IPS DF 4.7 (cell line): ENCODE results near the gene PRKAG2.

Experiments used
- DNase-seq: peaks from one replicate; pipeline ENCODE4 v3.0.0-alpha.2; 2013; ENCODE audit warnings: low spot score; ENCODE audit errors: extremely low read depth

Gene PRKAG2

DNA sequence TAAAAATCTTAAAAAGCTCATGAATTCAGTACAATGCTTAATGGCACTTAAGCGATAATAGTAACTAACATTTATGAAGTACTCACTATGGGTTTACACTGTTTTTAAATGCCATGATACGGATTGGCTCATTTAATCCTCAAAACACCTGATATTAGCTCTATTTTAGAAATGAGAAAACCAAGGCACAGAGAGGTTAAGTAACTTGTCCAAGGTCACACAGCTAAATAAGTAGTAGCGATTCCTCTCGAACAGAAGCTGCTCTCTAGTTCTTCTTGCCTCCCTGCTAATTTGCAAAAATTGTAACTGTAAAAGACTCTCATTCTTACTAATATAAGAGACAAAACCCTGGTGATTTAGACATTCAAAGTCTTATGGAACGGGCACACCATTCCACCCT, 246.6 kb downstream of the PRKAG2 start:
- DNase-seq: no peak

- no peak for DNase-seq
Measured at GRCh38 chr7:151629713-151630272, 247.1 kb downstream of the PRKAG2 start.

DNA sequence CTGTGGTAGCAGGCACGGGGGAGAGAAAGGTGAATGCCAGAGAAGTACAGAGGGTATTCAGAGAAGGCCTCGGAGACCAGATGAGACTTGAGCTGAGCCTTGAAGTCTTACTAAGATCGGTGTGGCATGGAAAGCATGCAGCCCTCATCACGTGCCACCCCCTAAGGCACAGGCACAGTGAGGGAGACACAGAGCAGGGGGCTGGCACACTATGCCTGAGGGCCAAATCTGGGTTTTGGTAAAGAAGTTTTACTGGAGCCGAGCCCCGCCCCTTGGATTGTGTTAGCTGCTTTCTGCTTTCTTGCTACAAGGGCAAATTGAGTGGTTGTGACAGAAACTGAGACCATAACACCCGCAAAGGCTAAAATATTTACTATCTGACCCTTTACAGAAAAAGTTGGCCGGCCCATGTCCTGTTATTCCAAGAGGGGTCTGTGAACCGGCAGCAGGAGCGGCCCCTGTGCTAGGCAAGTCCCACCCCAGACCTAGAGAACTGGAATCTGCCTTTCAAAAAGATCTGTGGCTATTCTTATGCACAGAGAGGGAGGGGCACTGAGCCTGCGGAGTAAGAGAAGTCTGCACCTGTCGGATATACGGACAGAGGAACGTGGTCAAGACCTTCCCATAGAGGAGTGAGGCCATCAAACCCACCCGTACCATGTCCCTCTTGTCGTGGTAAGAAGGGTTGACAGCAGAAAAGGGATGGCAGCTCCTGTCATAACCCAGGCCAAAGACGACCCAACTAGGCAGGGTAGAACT, 247.9 kb downstream of the PRKAG2 start:
- DNase-seq: no peak

DNA sequence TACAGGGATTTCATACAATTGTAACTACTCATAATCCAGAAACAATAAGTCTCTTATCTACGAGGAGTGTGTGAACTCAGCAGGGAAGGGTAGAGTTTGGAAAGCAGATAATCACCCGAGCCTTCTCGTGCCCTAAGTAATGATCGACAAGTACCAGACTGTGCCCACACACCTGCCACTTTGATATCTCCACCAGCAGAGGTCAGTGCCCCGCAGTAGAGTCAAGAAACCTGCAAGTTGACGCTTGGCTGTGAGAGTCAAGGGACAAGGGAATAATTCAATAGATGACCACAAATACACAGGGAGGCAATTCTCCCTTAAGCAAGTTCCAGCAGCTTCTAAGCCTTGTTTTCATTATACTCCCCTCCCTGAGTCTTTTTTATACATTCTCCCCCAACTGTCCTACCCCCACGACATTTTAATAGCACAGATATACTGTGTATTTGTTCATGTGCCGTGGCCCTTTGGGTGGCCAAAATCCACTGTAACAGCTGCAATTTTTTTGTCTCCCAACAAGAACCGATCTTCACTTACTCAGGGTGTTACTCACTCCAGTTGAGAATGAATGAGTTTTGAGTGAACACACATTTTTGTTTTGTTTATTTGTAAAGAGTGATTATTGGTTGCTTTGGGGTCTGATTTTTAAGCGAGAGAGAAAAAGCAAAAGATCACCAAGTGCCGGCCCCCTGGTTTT, 250.3 kb downstream of the PRKAG2 start:
- DNase-seq: no peak

GRCh38 chr7:151625606-151626005, 251.3 kb downstream of the PRKAG2 start:
- no peak for DNase-seq

- no peak for DNase-seq
Measured at GRCh38 chr7:151624246-151624928, 252.5 kb downstream of the PRKAG2 start.

DNA sequence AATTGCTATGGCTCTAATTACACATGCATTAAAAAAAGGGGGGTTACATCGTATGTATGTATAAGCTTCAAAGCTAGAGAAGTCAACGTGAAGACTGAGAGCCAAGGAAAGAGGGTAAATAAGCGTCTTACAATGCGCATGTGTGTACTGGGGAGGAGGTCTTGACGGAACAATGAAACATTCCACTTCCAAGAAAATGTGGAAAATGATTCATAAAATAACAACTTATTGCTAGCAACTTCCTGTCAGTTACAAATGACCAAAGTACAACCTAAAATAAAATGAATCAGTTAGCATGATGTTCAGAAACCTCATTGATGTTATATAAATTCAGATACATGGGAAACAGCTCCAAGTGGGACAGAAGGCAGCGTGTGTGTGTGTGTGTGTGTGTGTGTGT, 253.1 kb downstream of the PRKAG2 start:
- DNase-seq: no peak

GRCh38 chr7:151621961-151622360, 255.0 kb downstream of the PRKAG2 start:
- DNase-seq: no peak

DNA sequence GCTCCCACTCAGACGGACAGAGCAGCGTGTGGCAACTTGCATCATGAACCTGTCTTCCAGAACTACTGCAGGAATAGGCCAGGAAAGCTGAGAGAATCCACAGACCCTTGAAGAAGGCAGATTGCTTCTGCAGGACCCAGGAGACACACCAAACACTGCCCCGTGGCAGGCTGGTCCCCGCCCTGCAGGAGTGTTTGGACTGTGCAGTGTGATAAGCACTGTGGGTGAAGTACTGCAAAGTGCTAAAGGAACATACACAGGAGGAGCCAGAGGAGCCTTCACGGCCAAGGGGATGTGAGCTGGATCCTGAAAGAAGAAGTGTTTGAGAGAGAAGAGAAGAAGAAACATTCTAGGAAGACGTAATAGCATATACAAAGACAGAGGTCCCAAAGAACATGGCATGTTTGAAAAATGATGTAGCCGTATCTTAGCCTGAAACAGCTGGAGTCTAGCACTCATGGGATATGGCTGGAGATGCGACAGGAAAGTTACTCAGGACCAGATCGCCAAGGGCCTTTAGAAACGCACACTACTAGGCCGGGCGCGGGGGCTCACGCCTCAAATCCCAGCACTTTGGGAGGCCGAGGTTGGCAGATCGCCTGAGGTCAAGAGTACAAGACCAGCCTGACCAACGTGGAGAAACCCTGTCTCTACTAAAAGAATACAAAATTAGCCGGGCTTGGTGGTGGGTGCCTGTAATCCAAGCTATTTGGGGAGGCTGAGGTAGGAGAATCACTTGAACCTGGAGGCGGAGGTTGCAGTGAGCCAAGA, 260.3 kb downstream of the PRKAG2 start:
- DNase-seq: no peak

- no peak for DNase-seq
Measured at GRCh38 chr7:151615784-151616183, 261.1 kb downstream of the PRKAG2 start.

- DNase-seq: no peak
Measured at GRCh38 chr7:151615058-151615457, 261.9 kb downstream of the PRKAG2 start.

DNA sequence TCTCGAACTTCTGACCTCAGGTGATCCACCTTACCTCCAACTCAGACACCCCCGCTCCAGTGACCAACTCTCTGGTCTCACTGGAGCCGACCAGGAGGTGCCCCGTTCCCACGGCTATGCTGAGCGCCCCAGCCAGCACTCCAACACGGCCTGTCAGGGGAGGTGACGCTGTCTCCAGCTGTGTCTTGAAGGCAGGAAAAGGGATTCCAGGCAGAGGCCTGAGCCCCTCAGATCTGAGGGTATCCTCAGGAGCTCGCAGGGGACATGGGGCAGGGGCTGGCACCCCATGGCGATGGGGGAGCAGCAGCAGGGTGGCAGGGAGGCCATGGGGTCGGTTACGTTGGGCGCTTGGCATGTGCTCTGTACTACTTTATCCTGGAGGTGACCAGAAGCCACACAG, 262.9 kb downstream of the PRKAG2 start:
- no peak for DNase-seq

- DNase-seq: no peak
Measured at GRCh38 chr7:151611878-151612277, 265.0 kb downstream of the PRKAG2 start.

- no peak for DNase-seq
Measured at GRCh38 chr7:151611041-151611440, 265.9 kb downstream of the PRKAG2 start.

DNA sequence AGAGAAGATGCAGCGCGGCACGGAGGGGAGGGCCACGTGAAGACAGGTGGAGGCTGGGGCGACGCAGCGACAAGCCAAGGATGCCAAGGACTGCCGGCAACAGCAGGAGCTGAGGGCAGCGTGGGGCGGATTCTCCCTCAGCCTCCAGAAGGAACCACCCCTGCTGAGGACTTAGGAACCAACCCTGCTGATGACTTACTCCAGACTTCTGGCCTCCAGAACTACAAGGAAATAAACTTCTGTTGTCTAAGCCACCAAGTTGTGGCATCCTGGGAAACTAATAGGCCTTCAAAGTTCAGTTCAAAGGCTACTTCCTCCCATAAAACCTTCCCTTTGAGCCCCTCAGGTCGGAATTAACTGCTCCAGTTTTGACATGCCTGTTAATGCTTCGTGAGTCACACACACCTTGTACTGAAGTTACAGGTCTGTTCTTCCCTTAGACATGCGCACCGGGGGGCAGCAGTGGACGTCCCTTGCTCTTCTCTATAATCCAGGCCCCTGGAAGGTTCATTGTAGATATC, 268.8 kb downstream of the PRKAG2 start:
- no peak for DNase-seq

DNA sequence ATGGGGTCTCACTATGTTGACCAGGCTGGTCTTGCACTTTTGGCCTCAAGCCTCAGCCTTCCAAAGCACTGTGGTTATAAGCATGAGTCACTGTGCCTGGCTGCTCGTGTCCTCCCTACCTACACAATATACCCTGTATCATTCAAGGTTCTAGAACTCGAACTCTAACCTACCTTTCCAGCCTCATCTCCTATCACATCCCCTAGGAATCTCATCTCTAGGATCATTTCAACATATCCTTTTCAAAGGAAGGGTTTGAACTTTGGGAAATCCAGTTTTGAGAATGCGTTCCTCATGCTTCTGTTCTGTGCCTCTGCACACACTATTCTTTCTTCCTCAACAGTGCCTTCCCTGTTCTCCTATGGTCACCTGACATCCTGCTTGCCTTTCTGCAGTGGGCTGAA, 269.4 kb downstream of the PRKAG2 start:
- DNase-seq: no peak

DNA sequence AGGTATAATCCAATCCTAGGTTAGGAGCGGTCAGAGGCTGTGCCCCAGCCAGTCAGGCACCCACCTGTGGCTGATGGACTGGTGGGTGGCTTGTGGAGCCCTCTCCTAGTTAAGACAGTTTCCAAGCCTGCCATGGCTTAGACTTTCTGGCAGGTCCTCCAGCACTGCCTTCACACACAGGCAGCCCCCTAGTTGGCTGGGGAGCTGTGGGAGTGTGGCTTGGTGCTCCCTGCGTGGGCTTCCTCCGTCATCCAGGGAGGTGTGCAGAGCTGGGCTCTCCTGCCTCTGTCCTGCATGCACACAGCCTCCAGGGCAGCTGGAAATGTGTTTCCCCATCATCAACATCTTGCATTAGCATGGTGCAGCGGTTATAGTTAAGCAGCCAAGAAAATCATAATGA, 273.0 kb downstream of the PRKAG2 start:
- DNase-seq: no peak

DNA sequence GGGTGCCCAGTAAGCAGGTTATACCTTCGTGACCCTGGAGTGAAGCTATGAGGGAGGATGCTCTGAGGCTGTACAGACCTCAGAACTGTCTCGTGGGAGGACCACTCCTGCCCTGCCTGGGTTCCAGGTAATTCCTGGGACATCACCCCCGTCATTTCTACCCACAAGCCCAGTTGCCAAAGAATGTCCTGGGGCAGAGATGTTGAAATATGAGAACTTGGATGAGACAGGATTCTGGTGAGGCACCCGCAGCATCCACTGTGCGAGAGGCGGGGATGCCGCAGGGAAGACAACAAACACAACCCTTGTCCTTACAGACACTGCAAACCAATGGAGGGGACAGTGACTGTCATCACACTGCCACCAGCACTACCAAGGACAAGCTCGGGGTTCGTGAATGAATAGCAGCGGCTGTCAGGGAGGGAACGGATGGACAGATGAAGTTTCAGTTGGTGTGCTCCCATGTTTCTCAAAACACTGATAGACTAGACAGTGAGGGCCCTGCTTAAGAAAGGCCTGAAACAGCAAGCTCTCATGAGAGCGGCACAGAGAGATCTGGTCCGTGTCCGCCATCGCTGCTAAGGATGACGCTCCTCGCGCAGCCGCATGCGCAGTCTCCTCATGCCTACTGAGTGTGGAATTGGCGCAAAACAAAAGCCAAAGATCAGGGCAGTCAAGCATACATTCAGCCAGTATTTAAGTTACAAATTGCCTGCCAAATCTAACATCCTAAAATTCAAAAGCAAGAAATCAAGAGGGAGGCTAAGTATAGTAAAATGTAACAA, 275.2 kb downstream of the PRKAG2 start:
- no peak for DNase-seq

DNA sequence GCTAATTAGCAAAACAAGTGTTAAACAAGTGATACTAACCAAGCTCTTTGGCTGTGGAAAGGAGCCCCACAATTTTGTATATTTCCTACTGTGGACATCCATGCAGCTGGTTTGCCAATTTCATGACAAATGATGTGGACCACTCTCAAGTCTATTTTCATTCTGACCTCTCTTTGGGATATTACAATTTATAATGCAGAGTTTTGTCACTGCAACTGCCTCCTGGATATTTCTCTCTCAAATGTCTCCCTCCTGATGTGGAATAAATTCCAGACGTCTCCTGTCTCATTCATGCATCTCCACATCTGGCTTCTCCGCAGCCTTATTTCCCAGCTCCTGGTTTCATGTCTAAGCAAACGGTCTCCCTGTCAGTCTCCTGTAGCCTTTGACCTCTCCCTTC, 276.6 kb downstream of the PRKAG2 start:
- no peak for DNase-seq
